AG08396 (cell line): ENCODE measurements around the gene CNOT10.
A peak's percentile ranks its signal among the peaks of the same experiment; 100 is the strongest.
"Not testable (repeated sequence)": the region's sequence is repeated elsewhere in the genome, so short reads cannot be mapped to it uniquely, and the experiment has no call there.

Experiments used
- DNase-seq: peaks from one replicate; pipeline ENCODE4 v3.0.0; 2012; ENCODE audit warnings: low spot score, mixed read lengths

The CNOT10 gene

DNA sequence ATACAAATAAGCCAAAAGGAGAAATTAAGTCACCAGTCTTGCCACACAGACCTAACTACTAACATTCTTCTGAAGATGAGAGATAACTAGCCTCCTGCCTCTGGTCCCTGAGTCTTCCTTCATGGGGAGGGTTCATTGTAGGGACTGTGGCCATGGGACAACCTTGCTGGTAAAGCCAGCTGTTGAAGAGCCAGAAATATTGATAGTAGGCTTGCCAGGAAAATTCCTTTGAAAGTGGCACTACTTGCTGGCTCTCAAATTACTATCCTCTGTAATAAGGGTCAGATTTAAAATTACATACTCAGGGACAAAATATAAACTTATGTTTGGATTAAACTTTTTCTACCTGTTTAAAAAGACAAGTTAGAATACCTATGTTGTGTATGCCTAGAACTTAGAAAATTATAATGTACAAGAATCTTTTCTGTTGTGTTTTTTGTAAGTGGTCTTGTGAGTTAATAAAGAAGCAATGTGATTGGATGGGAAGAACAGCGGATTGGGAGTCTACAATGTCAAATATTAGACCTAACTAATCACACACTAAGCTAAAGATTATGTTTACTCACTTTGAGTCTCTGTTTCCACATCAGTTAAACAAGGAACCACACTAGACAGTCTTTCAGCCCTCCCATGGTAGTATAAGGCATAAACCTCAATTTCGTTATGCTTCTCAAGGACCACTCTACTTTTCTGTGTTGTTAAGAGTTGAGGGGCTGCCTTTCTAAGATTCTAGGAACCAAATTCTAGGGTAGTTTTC, 72.8 kb downstream of the CNOT10 start:
- DNase-seq = peak; percentile 23

DNA sequence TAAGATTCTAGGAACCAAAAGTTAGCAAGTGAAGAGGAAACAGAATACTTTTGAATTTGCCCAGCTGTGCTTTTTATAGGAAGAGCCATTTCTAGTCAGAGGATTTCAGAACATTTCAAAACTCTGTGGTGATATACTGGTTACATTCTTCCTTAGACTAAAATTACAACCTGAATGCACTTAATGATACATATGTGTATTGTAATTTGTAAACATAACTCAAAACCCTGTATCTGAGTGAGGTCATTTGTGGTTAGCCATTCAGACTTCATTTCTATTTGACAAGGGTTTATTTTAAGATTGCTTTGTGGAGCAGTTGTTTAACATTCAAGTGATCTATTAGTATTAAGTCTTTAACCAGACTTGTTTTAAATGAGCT, 73.4 kb downstream of the CNOT10 start:
- peak; percentile 23 for DNase-seq

DNA sequence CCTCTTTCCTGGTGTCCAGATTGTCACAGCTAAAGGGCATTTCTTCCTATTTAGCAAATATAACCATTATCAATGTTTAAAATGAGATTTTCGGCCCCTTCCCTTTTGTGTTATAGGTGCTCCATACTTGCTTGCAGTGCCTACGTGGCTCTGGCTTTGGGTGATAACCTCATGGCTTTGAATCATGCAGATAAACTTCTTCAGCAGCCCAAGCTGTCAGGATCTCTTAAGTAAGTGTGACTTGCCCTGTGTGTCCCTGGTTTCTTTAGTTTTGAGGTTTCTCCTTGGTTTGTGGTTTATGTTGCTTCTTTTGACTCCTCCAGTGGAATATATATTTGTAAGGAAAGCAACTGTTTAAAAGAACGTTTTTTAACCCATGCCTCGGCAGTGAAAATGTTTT, 74.4 kb downstream of the CNOT10 start:
- no peak for DNase-seq

DNA sequence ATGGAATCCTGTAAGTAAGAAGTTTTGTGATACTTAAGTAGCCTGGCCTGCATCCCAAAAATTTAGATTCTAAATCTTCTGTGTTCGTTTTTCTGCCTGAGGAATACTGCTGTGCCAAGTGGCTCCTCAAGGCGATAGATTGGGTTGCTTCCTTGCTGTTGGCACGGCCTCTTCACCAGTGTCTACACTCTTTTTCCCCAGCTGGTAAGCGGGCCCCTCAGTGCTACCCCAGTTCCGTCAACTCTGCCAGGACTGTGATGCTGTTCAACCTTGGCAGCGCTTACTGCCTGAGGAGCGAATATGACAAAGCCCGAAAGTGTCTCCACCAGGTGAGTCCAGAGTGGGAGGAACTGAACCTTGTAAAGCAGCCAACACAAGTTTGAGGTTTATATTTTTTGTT, 79.5 kb downstream of the CNOT10 start:
- DNase-seq = no peak

DNA sequence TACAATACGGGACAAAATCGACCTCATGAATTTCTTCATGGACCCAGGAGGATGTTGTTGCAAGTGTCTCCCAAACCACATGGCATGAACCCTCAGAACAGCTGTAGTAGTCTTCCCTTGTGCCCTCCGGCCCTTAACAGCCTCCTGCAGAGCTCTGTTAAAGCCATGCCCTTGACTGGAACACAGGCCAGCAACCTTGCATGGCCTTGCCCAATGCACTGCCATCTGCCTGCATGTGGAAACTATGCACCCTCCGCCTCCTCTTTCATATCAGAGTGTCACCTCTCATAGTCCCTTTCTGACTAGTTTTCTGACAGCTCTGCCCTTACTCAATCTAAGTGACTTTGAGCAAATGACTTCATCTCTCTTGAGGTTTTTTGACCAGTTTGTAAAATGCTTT, 93.4 kb downstream of the CNOT10 start:
- DNase-seq = no peak

DNA sequence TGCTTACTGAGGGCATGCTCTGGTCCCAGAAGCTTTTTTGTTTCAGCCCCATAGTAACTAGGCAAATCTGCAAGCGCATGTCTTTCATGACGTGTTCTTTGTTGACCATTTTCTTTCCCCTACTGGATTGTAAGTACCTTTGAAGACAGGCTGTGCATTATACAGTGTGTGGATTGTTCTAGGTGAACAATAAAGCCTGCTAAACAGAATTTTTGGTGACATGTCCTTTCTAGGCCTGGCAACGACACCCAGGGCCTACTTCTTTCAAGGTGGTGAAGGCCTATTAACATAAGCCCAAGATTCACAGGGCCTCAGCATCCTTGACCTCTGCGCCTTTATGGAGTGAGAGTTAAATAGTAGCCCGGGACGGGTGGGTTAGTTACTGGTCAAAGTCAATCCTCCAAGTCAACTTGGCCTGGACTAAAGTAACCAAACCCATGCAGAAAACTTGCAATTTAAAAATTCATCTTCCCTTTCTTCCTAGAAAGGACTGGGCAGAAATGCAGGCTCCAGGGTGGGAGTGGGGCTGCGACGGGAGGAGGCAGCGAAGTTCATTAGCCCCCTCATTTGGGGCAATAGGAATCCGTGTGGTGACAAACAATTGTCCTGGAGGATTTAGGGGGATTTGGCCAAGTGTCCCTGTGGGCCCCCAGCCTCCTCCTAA, 95.2 kb downstream of the CNOT10 start:
- no peak for DNase-seq

DNA sequence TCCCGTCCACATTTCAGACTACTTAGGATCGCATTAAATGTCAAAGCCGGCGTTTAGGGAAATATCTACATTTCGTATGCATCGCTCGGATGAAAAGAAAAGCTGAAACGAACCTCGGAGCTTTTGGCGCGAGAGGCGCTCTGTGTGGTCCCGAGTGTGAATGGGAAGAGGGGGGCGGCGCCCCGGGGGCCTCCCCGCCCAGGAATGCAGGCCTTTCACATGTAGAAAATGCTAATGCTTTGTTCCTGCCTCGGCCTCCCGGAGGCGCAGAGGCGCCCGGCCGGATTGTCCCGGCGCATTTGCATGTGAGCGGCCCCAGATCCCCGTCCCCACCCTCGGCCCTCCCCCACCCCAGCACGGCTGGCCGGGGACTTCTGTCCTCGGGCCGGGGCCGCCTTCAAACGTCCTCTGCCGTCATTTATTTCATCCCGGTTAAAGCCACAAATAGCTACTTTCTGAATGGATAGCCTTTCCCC, 95.8 kb downstream of the CNOT10 start:
- DNase-seq = peak; percentile 45

DNA sequence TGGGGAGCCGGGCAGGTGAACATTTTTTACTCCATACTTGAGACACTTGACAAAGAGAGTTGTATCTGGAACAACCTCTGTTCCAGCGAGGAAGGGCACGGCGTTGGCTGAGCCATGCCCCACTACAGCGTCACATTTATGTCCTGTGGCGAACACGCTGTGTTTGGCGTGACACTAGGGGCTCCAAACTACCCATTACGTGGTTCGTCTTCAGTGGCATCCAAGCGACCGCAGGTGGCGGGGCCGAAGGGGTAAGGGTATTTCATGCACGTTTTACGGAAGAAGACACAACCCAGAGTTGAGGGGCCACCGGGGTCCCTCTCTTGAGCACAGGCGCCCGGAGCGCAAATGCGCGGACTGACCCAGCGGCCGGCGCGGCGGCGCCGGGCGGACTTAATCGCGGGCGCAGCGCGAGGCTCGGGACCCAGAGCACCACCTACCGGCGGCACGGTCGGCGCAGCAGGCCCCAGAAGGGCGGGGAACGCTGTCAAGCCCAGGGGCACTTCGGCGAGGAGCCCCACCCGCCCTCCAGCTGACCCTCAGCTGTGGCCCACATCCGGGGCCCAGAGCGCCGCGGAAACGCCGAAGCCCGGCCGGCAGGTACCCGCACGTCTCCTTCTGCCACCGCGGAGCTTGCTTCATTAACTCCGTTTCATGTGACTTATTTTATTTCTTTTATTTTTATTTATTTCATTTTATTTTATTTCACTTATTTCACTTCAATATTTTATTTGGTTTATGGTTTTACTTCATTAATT, 96.4 kb downstream of the CNOT10 start:
- DNase-seq = peak; percentile 87

DNA sequence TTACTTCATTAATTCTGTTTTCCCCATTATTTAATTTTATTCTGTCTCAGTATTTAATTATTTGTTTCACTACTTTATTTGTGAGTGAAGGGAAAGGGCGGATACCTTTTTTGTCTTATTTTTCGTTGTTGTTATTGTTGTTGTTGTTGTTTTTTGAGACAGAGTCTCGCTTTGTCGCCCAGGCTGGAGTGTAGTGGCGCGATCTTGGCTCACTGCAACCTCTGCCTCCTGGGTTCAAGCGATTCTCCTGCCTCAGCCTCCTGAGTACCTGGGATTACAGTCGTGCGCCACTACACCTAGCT, 96.9 kb downstream of the CNOT10 start:
- DNase-seq = not testable (repeated sequence)

DNA sequence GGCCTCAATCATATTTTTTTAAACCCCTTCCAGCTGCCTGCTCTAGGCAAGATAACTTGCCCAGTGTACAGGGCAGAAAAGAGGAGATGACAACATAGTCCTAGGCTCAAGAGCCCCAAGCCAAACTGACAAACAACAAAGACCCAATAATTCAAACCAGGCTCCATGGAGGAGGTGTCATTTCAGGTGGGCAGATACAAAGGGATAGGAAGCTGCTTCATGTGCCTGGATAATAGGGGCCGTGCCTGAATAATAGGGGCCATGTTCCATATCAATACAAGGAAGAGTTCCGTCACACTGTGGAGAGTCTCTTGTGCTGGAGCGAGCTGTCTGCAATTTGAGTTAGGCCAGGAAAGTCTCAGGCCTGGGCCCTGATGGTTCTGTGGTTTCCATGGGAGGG, 97.4 kb downstream of the CNOT10 start:
- DNase-seq = no peak

DNA sequence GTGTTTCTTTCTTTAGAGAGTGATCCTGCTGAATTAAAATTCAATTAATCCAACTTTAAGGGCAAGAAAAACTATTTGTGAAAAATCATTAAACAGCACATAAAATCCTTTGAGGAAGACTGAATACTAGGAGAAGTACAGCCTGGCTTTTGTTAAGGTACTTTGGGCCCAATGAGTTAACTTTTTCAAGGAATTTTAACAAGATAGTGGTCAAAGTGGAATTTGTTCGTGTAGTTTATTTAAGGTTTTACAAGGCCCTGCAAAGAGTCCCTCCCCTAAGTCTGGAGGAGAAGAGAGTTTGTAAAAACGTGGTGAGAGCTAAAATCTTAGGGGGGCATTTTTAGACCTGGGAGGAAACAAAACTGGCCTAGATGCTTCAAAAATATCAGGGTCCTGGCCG, 106.8 kb downstream of the CNOT10 start:
- no peak for DNase-seq

DNA sequence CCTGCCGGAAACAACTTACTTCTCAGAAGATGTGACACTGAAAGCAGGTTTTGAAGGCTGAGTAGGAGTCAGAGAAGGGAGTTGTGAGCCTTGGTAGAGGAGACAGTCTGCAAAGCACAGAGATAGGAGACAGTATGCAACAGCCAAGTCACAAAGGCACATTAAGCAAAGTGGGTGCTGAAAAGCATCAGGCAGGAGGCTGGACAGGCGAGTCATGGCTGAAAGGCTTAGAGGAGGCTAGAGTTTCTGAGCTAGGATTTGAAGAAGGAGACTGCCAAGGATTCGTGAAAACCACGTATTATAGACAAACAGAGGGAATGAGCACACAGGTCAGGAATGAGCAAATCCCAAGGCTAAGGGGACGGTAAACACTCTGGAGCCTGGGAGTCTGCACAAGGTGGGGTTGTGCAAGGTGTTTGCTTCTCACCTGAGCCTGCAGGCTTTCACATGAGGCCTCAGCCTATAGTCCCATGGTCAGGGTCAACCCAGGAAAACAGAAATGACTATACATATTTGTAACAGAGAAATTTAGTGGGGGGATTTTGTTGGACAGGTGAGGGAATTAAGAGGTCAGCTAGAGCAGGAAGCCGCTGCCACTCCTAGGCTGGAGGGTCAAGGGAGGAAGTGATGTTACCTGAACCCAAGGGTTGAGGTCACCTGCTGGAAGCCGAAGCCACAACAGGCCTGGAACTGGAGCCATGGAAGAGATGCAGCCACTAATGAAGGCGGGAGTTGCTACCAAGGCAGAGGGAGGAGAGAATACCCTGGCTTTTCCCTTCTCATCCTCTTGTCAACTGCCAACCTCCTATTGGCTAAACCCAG, 109.7 kb downstream of the CNOT10 start:
- DNase-seq = peak; percentile 54

DNA sequence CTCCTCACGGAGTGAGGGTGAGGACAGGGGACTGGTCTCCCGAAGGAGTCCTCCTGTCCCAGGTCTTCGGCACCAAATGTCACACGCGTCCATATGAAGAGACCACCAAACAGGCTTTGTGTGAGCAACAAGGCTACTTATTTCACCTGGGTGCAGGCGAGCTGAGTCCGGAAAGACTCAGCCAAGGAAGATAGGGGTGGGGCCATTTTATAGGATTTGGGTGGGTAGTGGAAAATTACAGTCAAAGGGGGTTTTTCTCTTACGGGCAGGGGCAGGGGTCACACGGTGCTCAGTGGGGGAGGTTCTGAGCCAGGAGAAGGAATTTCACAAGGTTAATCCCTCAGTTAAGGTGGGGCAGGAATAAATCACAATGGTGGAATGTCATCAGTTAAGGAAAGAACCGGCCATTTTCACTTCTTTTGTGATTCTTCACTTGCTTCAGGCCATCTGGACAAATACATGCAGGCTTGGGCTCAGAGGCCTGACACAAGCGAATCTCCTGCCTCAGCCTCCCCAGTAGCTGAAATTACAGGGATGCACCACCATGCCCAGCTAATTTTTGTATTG, 111.5 kb downstream of the CNOT10 start:
- DNase-seq = not testable (repeated sequence)

DNA sequence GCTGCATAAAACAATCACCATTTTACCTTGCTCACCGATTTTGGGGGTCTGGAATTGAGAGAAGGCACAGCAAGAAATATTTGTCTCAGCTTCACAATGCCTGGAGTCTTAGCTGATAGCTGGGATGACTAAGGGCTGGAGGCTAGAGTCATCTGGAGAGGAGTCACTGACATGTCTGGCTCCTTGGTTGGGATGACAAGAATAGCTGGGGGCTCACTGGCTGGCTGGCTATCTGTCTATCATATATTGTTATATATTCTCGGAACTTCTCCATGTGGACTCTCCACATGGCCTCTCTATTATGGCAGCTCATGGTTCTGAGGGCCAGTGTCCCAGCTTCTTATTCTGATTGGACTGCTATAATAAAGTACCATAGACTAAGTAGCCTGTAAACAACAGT, 112.8 kb downstream of the CNOT10 start:
- DNase-seq = no peak

DNA sequence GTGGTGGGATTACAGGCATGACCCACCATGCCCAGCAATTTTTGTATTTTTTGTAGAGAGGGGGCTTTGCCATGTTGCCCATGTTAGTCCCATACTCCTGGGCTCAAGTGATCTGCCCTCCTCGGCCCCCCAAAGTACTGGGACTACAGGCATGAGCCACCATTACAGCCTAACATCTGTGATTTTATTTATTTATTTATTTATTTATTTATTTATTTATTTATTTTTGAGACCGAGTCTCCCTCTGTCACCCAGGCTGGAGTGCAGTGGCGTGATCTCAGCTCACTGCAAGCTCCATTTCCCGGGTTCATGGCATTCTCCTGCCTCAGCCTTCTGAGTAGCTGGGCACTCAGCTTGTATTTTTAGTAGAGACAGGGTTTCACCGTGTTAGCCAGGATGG, 116.5 kb downstream of the CNOT10 start:
- not testable (repeated sequence) for DNase-seq

DNA sequence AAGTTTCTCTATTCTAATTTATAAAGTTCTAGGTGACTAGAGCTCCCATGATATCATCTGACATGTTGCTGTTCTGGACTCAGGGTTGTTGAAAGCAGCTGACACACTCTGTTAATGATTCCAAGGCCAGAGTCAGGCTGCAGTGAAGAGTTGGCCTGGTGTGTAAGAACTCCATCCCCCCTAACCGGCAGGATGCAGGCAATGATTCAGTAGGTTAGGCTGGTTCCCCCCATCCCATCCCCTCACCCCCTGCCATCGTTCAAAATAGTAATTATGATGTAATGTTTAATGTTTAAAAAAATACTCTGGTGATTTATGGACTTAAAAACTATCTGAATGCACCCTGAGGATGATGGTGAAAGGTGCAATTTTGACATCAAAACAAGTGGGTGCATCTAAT, 128.2 kb downstream of the CNOT10 start:
- DNase-seq = no peak

DNA sequence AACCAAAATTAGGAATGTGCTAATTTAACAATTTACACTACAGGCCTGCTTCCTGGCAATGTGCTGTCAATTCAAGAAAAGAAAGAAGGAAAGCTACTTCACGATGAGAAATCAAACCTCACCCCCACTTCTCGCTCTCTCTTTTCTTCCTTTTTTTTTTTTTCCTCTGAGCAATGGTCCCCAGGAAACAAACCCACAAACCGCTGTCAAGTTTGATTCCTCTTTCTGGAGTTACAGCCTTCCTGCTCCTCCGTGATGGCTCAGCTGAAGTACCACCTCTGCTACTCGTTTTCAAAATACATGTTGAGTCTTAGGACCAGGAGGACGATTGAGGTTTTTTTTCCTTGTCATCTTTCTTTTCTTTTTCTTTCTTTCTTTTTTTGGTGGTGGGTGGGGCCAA, 129.4 kb downstream of the CNOT10 start:
- DNase-seq = no peak

DNA sequence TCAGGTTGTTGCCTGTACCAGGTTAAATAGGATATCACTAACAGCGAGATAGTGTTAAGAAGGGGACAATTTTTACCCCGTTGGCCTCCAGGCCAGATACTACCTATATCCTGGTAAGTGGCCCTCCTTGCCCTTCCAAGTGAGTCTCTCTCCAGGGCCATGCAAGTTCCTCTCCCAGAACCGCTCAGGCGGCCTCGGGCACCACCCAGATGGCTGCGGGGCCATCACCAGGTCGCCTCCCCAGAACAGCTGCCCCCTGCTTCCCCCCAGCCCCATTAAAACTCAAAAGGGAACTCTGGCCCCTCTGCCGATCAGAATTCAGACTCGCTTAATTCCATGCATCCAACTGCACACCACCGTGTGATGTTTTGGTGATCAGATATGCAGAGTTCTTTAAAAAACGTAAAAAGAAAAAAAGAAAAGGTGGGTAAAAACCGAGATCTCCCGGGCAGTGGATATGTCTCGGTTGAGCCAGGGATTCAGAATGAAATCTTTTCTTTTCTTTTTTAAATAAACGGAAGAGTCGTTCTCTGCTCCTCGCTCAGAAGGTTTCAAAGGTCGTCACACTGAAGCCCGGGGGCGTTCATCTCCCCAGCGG, 131.0 kb downstream of the CNOT10 start:
- DNase-seq = no peak

DNA sequence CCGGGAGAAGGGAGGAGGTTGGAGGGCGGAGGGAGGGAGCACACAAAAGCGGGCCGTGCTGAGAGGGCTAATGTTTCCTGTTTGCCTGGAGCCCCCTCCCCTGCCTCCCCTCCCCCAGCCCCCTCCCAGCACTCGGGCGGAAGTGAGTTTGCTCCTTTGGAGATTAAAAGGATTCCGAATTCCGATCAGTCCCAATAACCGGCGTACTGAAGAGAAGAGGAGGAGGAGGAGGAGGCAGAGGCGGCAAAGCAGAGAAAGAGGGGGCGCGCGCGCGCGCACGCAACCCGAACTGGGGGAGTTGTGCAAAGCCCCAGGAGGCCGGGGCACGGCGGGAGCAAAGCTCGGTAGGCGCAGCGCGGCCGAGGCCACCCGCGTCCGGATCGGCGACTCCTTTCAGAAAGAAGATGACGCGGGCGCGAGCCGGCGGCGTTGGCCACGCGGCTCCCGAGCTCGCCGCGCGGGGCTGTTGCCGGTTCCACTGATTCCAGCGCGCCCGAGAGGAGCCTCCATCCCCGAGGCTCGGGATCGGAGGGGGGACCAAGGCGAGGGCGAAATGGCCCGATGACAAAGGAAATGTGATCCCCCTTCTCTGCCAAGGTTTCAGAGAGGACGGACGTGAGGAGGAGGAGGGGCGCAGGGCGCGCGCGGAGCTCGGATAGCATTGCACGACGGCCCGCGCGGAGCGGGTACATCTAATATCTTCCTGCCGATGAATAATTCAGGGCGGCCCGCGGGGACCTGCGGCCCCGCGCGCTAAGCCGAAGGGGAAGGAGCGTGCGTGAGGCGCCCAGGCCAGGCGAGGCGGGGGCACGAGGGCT, 131.7 kb downstream of the CNOT10 start:
- DNase-seq = peak; percentile 53

DNA sequence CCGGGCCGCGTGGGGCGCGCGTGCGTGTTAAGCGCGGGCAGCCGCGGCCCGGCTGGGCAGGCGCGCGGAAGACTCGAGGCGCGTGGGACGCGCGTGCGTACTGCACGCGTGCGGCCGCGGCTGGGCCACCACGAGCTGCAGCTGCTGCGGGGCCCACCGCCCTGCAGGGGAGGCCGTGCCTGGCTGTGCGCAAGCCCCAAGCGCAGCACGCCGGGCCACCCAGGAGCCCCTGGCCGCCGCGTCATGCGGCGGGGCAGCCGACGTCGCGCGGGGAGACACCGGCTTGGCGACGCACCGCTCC, 132.2 kb downstream of the CNOT10 start:
- peak; percentile 28 for DNase-seq
